Adrenal gland (tissue), 5 donors: ENCODE data around the gene ADCK1.

Source experiments
- CTCF ChIP-seq, 6 experiments: fragments of 450-650 bp in 4 of 6; fragments of 200-600 bp in 2 of 6; sonication (generic) in 1 of 6; IDR thresholded peaks; 1 replicate in 5 of 6; 2 replicates in 1 of 6; pipeline versions ENCODE4 v1.5.1 to v1.8.0; 2016 to 2021; ENCODE audit warnings: antibody characterized with exemption in 6 of 6, mild to moderate bottlenecking in 2 of 6, moderate library complexity in 1 of 6
- POLR2A ChIP-seq, 2 donors: fragments of 450-650 bp; IDR thresholded peaks; one replicate each; pipeline ENCODE4 v1.6.1; 2017; ENCODE audit warnings: antibody characterized with exemption in 2 of 2, mild to moderate bottlenecking in 2 of 2, moderate library complexity in 1 of 2
- donor health status: DM: no; HTN: no; CAD: no.

GRCh38 chr14:77865455-77865854 lies 65.5 kb downstream of the ADCK1 start:
- TF ChIP-seq CTCF (IDR thresholded peaks at IDR 0.05): no peak
- TF ChIP-seq POLR2A (IDR thresholded peaks at IDR 0.05): no peak
